Measurements from ENCODE around the gene GLB1L2. TPM values are rescaled to one million over a fixed set of nuclear protein-coding genes. Genes with fewer than 3 reads are reported as not detected.

GLB1L2 gene
- total RNA-seq, 2 donors from 2014 or later: 45.6 to 60.0 TPM

DNA sequence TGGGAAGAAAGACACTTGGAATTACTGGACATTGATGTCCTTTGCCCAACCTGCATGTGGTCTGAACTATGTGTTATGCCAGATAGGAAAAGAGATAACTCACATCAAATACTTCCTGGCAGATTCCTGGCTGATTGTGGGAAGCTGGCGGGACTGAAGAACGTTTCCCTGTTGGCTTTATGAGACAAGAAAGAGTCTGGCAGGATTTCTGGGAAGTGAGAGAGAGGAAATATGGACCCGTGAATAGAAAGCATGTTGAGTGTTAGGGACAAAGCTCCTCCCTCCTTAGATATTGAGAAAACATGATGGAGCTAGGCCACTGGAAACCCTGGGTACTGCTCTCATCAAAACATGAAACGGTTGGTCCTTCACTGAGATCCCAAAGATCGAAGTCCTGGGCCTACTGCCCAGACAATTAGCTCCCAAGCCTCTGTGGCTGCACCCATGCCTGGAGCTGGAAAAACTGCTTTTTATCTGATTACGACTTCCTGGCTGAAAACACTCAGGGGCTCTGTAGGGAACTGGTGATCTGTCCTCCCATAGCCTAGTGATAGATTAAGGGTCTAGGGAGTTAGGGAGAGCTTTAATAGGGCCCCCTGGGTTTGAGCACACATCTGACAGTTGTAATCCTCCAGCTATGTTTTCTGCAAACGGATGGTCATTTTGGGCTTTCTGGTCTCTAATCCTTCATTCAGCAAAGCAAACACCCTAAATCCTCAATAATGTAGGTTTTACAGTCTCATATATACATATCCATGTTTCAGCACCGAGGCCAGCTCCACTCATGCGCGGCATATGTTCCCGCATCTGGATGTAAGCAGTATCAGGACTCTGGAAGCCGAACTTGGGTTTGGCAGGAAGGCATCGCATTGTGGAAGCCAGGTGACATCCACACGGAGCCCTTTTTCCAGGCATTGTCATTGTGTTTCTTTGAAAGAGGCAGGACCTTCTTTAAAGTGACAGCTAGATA lies 86.4 kb downstream of the GLB1L2 start:
- no peak overlapping the region for H3K27ac ChIP-seq
- intact Hi-C loops (cut with DNase I): loop anchor here (10.0 kb wide), 1 partner anchor 387 kb away; no protein-coding TSS in a partner anchor
- no peaks in the 10 kb centered on the region for H3K36me3 ChIP-seq
- TF ChIP-seq POLR2A (IDR thresholded peaks at IDR 0.05): no peak
- TF ChIP-seq POLR2AphosphoS5 (IDR thresholded peaks at IDR 0.05): no peak
- TF ChIP-seq, protein P1, sequence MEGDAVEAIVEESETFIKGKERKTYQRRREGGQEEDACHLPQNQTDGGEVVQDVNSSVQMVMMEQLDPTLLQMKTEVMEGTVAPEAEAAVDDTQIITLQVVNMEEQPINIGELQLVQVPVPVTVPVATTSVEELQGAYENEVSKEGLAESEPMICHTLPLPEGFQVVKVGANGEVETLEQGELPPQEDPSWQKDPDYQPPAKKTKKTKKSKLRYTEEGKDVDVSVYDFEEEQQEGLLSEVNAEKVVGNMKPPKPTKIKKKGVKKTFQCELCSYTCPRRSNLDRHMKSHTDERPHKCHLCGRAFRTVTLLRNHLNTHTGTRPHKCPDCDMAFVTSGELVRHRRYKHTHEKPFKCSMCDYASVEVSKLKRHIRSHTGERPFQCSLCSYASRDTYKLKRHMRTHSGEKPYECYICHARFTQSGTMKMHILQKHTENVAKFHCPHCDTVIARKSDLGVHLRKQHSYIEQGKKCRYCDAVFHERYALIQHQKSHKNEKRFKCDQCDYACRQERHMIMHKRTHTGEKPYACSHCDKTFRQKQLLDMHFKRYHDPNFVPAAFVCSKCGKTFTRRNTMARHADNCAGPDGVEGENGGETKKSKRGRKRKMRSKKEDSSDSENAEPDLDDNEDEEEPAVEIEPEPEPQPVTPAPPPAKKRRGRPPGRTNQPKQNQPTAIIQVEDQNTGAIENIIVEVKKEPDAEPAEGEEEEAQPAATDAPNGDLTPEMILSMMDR (IDR thresholded peaks at IDR 0.05): no peak
- H3K9me3 ChIP-seq: no peaks in the 10 kb centered on the region
- no peak overlapping the region for H3K4me3 ChIP-seq
- no peak for DNase-seq (ENCODE audit: low spot score)
- no peaks in the 10 kb centered on the region for H3K4me1 ChIP-seq (replicated peaks)
- peaks cover 1% of the 10 kb centered on the region for H3K27me3 ChIP-seq (replicated peaks; ENCODE audit: insufficient read depth)
- 31% methylated on average over 14 of the region's 14 CpGs for WGBS

DNA sequence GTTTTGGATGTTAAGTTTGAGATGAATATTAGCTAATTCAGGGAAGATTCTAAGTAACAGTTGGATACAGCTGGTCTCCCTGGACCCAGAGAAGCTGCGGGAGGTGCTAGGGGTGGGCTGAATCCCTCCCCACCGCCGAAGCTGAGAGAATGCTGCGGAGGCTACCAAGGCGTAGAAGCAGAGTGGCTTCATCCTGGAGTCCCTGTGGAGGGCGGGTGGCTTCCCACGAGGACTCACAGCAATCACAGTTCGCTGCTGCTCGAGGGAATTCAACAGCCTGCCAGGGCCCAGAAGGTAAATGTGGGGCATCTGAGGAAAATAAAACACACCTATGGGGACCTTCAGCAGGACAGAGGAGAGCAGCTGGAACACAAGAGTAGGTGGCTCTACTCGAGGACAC lies 91.3 kb downstream of the GLB1L2 start:
- no peak for DNase-seq (ENCODE audit: low spot score)
- Histone ChIP-seq H3K4me3 (no peak overlapping the region), H3K27me3 (replicated peaks; ENCODE audit: insufficient read depth) (no peaks in the 10 kb centered on the region), H3K9me3 (no peaks in the 10 kb centered on the region), H3K36me3 (no peaks in the 10 kb centered on the region), H3K27ac (no peak overlapping the region), H3K4me1 (replicated peaks) (no peaks in the 10 kb centered on the region)
- WGBS: 86% methylated on average over 10 of the region's 10 CpGs
- intact Hi-C loops (cut with DNase I): no loop called here
- TF ChIP-seq, protein P1 (IDR thresholded peaks at IDR 0.05): no peak
- TF ChIP-seq POLR2A (IDR thresholded peaks at IDR 0.05) (no peak), POLR2AphosphoS5 (IDR thresholded peaks at IDR 0.05) (no peak)

DNA sequence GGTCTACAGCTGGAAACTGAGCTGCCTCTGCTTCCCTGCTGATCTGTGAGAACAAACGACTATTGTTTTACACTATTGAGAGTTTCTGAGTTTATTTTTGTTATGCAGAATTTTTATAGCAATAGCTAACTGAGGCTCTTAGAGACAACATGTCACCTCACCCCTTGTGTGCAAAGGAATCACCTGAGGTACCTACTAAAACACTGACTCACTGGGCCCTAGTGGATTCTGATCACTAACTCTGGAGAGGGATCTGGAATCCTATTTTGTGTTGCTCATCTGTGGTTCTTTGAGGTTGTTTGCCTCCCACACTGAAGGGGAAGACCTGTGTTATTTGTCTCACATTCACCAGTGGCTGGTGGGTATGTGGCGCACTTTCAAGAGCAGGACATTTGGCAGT lies 93.6 kb downstream of the GLB1L2 start:
- H3K27ac ChIP-seq: no peak overlapping the region
- no peak overlapping the region for H3K4me3 ChIP-seq
- TF ChIP-seq, protein P1 (IDR thresholded peaks at IDR 0.05): no peak
- TF ChIP-seq POLR2AphosphoS5 (IDR thresholded peaks at IDR 0.05) (no peak), POLR2A (IDR thresholded peaks at IDR 0.05) (no peak)
- no peaks in the 10 kb centered on the region for H3K36me3 ChIP-seq
- intact Hi-C loops (cut with DNase I): no loop called here
- WGBS: 66% methylated on average over 2 of the region's 2 CpGs
- no peaks in the 10 kb centered on the region for H3K4me1 ChIP-seq (replicated peaks)
- H3K27me3 ChIP-seq (replicated peaks; ENCODE audit: insufficient read depth): no peaks in the 10 kb centered on the region
- no peaks in the 10 kb centered on the region for H3K9me3 ChIP-seq
- DNase-seq (ENCODE audit: low spot score): no peak

Other genes with a start within 250 kb of the GLB1L2 start
- 10 to 100 TPM; 44.4 to 61.9 TPM for gene NCAPD3, start 108.0 kb upstream of the GLB1L2 start, total RNA-seq
- gene VPS26B, start 107.3 kb upstream of the GLB1L2 start, total RNA-seq: 10 to 100 TPM; 67.6 to 80.8 TPM
- 10 to 100 TPM; 48.5 to 59.7 TPM for gene THYN1, start 78.6 kb upstream of the GLB1L2 start, total RNA-seq
- gene ACAD8, start 78.4 kb upstream of the GLB1L2 start, total RNA-seq: 10 to 100 TPM; 39.4 to 46.1 TPM
- gene GLB1L3, start 55.6 kb upstream of the GLB1L2 start, total RNA-seq: 10 to 100 TPM in 1 of 2 donors, 1 to 10 TPM in 1; 7.8 to 14.5 TPM
- 1 to 10 TPM; 3.9 to 4.9 TPM for gene B3GAT1, start 80.3 kb downstream of the GLB1L2 start, total RNA-seq

Measured in prostate gland (tissue), 2 donors.